A549 (cell line): Measurements from ENCODE around the gene TSPAN18. TPM values are rescaled to one million over a fixed set of nuclear protein-coding genes. Genes with fewer than 3 reads are reported as not detected.

Source experiments
- ATAC-seq, 2 experiments: fragments of 200-7000 bp in 1 of 2; fragments of >200 bp in 1 of 2; cut with Nextera tagmentation in 1 of 2; cut with Tn5 transposase in 1 of 2; 3 replicates each; pipeline versions ENCODE4 v1.8.0 to v1.9.1; 2018 to 2020; ENCODE audit warnings: mild to moderate bottlenecking in 1 of 2, moderate library complexity in 1 of 2
- CTCF ChIA-PET: fragments of 300-600 bp; sonication (Branson Sonifier 250); formaldehyde crosslinking; extraction: SDS; loops from one replicate; lab custom pipeline; 2021; ENCODE audit warnings: antibody characterized with exemption, inconsistent platforms; lab: Yijun Ruan, JAX
- POLR2A ChIA-PET: fragments of 350-600 bp; formaldehyde crosslinking; extraction: SDS; loops from one replicate; lab custom pipeline; 2021; ENCODE audit warnings: antibody characterized with exemption, inconsistent platforms; lab: Yijun Ruan, JAX
- DNase-seq, 2 experiments: peaks; one replicate each; pipeline versions ENCODE4 v3.0.0 to v3.0.0-alpha.2; 2011 to 2016; ENCODE audit warnings: low read depth in 1 of 2, low spot score in 1 of 2
- FAIRE-seq: peaks from 2 replicates; lab custom pipeline; 2011; peaks lifted over from hg19 to GRCh38; lab: Jason Lieb, UNC
- H3K27ac ChIP-seq, 2 experiments: fragments of >200 bp; sonication (Bioruptor Twin); formaldehyde crosslinking; 3 replicates each; pipeline ENCODE4 v1.5.1; 2016 to 2017
- H3K4me1 ChIP-seq: fragments of >200 bp; sonication (Bioruptor Twin); formaldehyde crosslinking; 3 replicates; pipeline ENCODE4 v1.6.1; 2016
- H3K4me2 ChIP-seq: fragments of >200 bp; sonication (Bioruptor Twin); formaldehyde crosslinking; 3 replicates; pipeline ENCODE4 v1.6.1; 2016
- H3K4me3 ChIP-seq: fragments of >200 bp; sonication (Bioruptor Twin); formaldehyde crosslinking; 3 replicates; pipeline ENCODE4 v1.5.1; 2016
- H3K9me3 ChIP-seq: fragments of >200 bp; sonication (Bioruptor Twin); formaldehyde crosslinking; 3 replicates; pipeline ENCODE4 v1.6.1; 2016
- ATOH8 ChIP-seq: fragments of 250-450 bp; sonication (Bioruptor Pico); IDR thresholded peaks from 2 replicates; pipeline ENCODE4 v1.5.0; 2020; ENCODE audit warnings: low read depth, mild to moderate bottlenecking, moderate library complexity
- CBX8 ChIP-seq: fragments of 200-600 bp; sonication (generic); IDR thresholded peaks from 2 replicates; pipeline ENCODE4 v1.6.1; 2016
- CEBPB ChIP-seq, 2 experiments: fragments of >200 bp in 1 of 2; sonication (Bioruptor Twin) in 1 of 2; formaldehyde crosslinking in 1 of 2; IDR thresholded peaks; 2 replicates each; pipeline ENCODE4 v1.6.1; 2012 to 2016
- CHD2 ChIP-seq: fragments of 150-350 bp; IDR thresholded peaks from 2 replicates; pipeline ENCODE4 v1.6.1; 2014; ENCODE audit warnings: low read length; ENCODE audit not compliant: partially characterized antibody
- CHD4 ChIP-seq: fragments of 200-600 bp; sonication (generic); IDR thresholded peaks from 2 replicates; pipeline ENCODE4 v1.6.1; 2016; ENCODE audit warnings: antibody characterized with exemption, mild to moderate bottlenecking, borderline replicate concordance
- E2F6 ChIP-seq: IDR thresholded peaks from 2 replicates; pipeline ENCODE4 v1.6.1; 2012; ENCODE audit warnings: low read depth, borderline replicate concordance
- EP300 ChIP-seq, 2 experiments: fragments of >200 bp; sonication (Bioruptor Twin); formaldehyde crosslinking; IDR thresholded peaks; 2 replicates in 1 of 2; 3 replicates in 1 of 2; pipeline ENCODE4 v1.6.1; 2016 to 2017
- HES2 ChIP-seq: fragments of >200 bp; sonication (Bioruptor Twin); formaldehyde crosslinking; IDR thresholded peaks from 2 replicates; pipeline ENCODE4 v1.6.1; 2016
- HOXA7 ChIP-seq: fragments of 250-450 bp; sonication (Bioruptor Pico); IDR thresholded peaks from 2 replicates; pipeline ENCODE4 v1.5.0; 2020; ENCODE audit warnings: mild to moderate bottlenecking, moderate library complexity
- HOXB13 ChIP-seq: fragments of 250-450 bp; sonication (Bioruptor Pico); IDR thresholded peaks from 2 replicates; pipeline ENCODE4 v1.5.0; 2020; ENCODE audit warnings: low read depth, mild to moderate bottlenecking, moderate library complexity
- HOXB5 ChIP-seq: fragments of 250-450 bp; sonication (Bioruptor Pico); IDR thresholded peaks from 2 replicates; pipeline ENCODE4 v1.5.0; 2020; ENCODE audit warnings: mild to moderate bottlenecking, moderate library complexity
- KDM5A ChIP-seq: fragments of 200-600 bp; sonication (generic); IDR thresholded peaks from 2 replicates; pipeline ENCODE4 v1.6.1; 2016; ENCODE audit warnings: antibody characterized with exemption, mild to moderate bottlenecking
- MAFK ChIP-seq: fragments of 450-650 bp; IDR thresholded peaks from 2 replicates; pipeline ENCODE4 v1.6.1; 2014; ENCODE audit not compliant: partially characterized antibody
- MAZ ChIP-seq: fragments of 150-350 bp; IDR thresholded peaks from 2 replicates; pipeline ENCODE4 v1.6.1; 2014; ENCODE audit warnings: antibody characterized with exemption, low read depth, low read length, borderline replicate concordance
- MYC ChIP-seq: IDR thresholded peaks from 2 replicates; pipeline ENCODE4 v1.6.1; 2012; ENCODE audit warnings: mild to moderate bottlenecking, inconsistent platforms, low read length, improper control_type of control experiment, borderline replicate concordance
- NFE2L2 ChIP-seq: fragments of 150-350 bp; conservative IDR thresholded peaks from 2 replicates; pipeline ENCODE4 v1.6.1; 2014; ENCODE audit warnings: low read length
- PBX3 ChIP-seq: IDR thresholded peaks from 2 replicates; pipeline ENCODE4 v1.6.1; 2012
- RARB ChIP-seq: fragments of 250-450 bp; sonication (Bioruptor Pico); IDR thresholded peaks from 2 replicates; pipeline ENCODE4 v1.8.0; 2021; ENCODE audit warnings: mild to moderate bottlenecking, moderate library complexity
- RCOR1 ChIP-seq: fragments of 150-350 bp; IDR thresholded peaks from 2 replicates; pipeline ENCODE4 v1.6.1; 2014; ENCODE audit warnings: antibody characterized with exemption, low read length, low read depth
- TFCP2L1 ChIP-seq: fragments of 250-450 bp; sonication (Bioruptor Pico); IDR thresholded peaks from 2 replicates; pipeline ENCODE4 v1.5.0; 2021; ENCODE audit warnings: mild to moderate bottlenecking
- TP53 ChIP-seq: fragments of 250-450 bp; sonication (Bioruptor Pico); IDR thresholded peaks from 2 replicates; pipeline ENCODE4 v1.5.0; 2021; ENCODE audit warnings: mild to moderate bottlenecking, moderate library complexity
- ZFP36 ChIP-seq: fragments of 450-650 bp; IDR thresholded peaks from 2 replicates; pipeline ENCODE4 v1.6.1; 2014; ENCODE audit warnings: borderline replicate concordance; ENCODE audit not compliant: partially characterized antibody
- WGBS: methylation state at CpG from one replicate; pipeline ENCODE4 v1.1.6; 2017; ENCODE audit errors: missing lambda C conversion rate; 5-methylcytosine and 5-hydroxymethylcytosine counted together
- polyA plus RNA-seq, 4 experiments: library from polyadenylated mRNA; depleted of rRNA in 3 of 4; stranded (reverse); fragments of >200 nt; fragmentation: RNase III in 1 of 4; extraction: RNeasy Plus Mini Kit Qiagen cat#74134 plus additional on column Dnase treatment in 1 of 4; gene quantifications; 2 replicates in 3 of 4; 3 replicates in 1 of 4; pipeline ENCODE4 v1.2.3, GENCODE V29; 2011 to 2017
- TF ChIP-seq, protein P1 (sequence below): fragments of 200-600 bp; sonication (generic); IDR thresholded peaks from 2 replicates; pipeline ENCODE4 v1.6.1; 2016; ENCODE audit warnings: antibody characterized with exemption, mild to moderate bottlenecking, moderate library complexity
- TF ChIP-seq, protein P2 (sequence below): fragments of 150-350 bp; IDR thresholded peaks from 2 replicates; pipeline ENCODE4 v1.6.1; 2014; ENCODE audit warnings: low read depth, mild to moderate bottlenecking, low read length

The TSPAN18 gene
- polyA plus RNA-seq, 2 of the 4 experiments (the other 2 are of a cell fraction): 0.81 to 4.5 TPM

DNA sequence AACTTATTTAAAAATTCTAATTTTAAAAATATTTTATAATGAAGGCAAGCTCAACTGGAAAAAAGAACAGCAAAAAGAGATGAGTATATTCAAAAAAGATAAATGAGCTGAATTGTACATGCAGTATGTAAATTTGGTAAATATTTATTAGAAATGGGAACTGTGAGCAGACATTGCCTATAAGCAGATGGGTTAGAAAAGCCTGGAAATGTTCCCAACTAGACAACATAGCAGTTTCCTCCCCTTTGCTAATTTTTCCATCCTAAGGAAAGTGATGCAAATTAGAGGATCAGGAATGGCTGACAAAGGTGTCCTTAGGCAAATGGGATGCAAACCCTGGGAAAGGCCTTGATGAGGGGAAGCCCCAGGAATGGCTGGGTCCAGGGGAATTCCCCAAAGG lies 186.7 kb downstream of the TSPAN18 start:
- no peaks in the 10 kb centered on the region for H3K4me1 ChIP-seq
- H3K4me2 ChIP-seq: no peak overlapping the region
- no peak for DNase-seq
- no peaks in the 10 kb centered on the region for H3K9me3 ChIP-seq
- ChIA-PET POLR2A (no interaction called here), CTCF (interaction anchor here (0.7 to 16.4 kb wide), 6 partner anchors 9 to 357 kb away, joined by 3 to 400 read pairs (median 18); no protein-coding TSS in a partner anchor)
- no peak overlapping the region for H3K4me3 ChIP-seq
- no peak overlapping the region for H3K27ac ChIP-seq
- TF ChIP-seq CHD4: no peak
- no peak for FAIRE-seq
- ATAC-seq: no peak

DNA sequence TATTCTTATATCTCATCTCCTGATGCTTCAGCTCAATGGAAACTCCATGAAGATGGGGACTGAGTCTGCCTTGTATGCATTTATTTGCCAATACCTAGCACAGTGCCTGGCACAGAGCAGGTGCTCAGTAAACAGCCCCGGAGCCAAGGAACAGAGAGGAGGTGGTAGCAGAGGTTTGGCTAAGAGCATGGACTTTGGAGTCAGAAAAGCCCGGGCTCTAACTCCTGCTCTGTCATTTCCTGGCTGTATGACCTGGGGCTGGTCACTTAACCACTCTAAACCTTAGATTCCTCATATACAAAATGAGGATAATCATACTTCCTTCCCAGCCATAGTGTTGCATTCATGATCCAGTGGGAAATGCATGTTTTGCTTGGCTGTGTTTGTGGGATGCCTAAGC lies 187.3 kb downstream of the TSPAN18 start:
- Histone ChIP-seq H3K4me2 (no peak overlapping the region), H3K4me3 (no peak overlapping the region), H3K4me1 (no peaks in the 10 kb centered on the region), H3K27ac (no peak overlapping the region), H3K9me3 (no peaks in the 10 kb centered on the region)
- ChIA-PET CTCF (interaction anchor here (1.2 to 16.4 kb wide), 7 partner anchors 12 to 358 kb away, joined by 3 to 400 read pairs (median 5); no protein-coding TSS in a partner anchor), POLR2A (no interaction called here)
- 5% methylated on average over 2 of the region's 2 CpGs for WGBS
- TF ChIP-seq MAZ: no peak
- TF ChIP-seq, protein P1, sequence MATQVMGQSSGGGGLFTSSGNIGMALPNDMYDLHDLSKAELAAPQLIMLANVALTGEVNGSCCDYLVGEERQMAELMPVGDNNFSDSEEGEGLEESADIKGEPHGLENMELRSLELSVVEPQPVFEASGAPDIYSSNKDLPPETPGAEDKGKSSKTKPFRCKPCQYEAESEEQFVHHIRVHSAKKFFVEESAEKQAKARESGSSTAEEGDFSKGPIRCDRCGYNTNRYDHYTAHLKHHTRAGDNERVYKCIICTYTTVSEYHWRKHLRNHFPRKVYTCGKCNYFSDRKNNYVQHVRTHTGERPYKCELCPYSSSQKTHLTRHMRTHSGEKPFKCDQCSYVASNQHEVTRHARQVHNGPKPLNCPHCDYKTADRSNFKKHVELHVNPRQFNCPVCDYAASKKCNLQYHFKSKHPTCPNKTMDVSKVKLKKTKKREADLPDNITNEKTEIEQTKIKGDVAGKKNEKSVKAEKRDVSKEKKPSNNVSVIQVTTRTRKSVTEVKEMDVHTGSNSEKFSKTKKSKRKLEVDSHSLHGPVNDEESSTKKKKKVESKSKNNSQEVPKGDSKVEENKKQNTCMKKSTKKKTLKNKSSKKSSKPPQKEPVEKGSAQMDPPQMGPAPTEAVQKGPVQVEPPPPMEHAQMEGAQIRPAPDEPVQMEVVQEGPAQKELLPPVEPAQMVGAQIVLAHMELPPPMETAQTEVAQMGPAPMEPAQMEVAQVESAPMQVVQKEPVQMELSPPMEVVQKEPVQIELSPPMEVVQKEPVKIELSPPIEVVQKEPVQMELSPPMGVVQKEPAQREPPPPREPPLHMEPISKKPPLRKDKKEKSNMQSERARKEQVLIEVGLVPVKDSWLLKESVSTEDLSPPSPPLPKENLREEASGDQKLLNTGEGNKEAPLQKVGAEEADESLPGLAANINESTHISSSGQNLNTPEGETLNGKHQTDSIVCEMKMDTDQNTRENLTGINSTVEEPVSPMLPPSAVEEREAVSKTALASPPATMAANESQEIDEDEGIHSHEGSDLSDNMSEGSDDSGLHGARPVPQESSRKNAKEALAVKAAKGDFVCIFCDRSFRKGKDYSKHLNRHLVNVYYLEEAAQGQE: no peak
- TF ChIP-seq PBX3: no peak
- no peak for TF ChIP-seq NFE2L2
- no peak for TF ChIP-seq HOXB5 (CRISPR knock-in tag)
- no peak for TF ChIP-seq CHD2
- TF ChIP-seq ZFP36: no peak
- no peak for TF ChIP-seq HOXA7 (CRISPR knock-in tag)
- TF ChIP-seq TFCP2L1 (CRISPR knock-in tag): no peak
- FAIRE-seq (no peak), DNase-seq (no peak), ATAC-seq (no peak)

- Histone ChIP-seq H3K9me3 (no peaks in the 10 kb centered on the region), H3K27ac (no peak overlapping the region)
- CTCF ChIA-PET: interaction anchor here (0.7 to 16.4 kb wide), 7 partner anchors 14 to 292 kb away, joined by 3 to 400 read pairs (median 5); no protein-coding TSS in a partner anchor
- DNase-seq: no peak
- FAIRE-seq: no peak
- TF ChIP-seq, protein P2, sequence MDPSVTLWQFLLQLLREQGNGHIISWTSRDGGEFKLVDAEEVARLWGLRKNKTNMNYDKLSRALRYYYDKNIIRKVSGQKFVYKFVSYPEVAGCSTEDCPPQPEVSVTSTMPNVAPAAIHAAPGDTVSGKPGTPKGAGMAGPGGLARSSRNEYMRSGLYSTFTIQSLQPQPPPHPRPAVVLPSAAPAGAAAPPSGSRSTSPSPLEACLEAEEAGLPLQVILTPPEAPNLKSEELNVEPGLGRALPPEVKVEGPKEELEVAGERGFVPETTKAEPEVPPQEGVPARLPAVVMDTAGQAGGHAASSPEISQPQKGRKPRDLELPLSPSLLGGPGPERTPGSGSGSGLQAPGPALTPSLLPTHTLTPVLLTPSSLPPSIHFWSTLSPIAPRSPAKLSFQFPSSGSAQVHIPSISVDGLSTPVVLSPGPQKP: no peak
- no peak for TF ChIP-seq HOXA7 (CRISPR knock-in tag)
- no peak for TF ChIP-seq MAFK
- no peak for TF ChIP-seq MYC
- no peak for TF ChIP-seq CEBPB (IDR thresholded peaks at IDR 0.05)
- no peak for TF ChIP-seq HES2
- no peak for TF ChIP-seq CBX8
- no peak for TF ChIP-seq TP53 (CRISPR knock-in tag)
- no peak for TF ChIP-seq ATOH8 (CRISPR knock-in tag)
- TF ChIP-seq E2F6: no peak
- TF ChIP-seq HOXB13 (CRISPR knock-in tag): no peak
- no peak for TF ChIP-seq RARB (CRISPR knock-in tag)
- TF ChIP-seq TFCP2L1 (CRISPR knock-in tag): no peak
- TF ChIP-seq RCOR1: no peak
- TF ChIP-seq NFE2L2: no peak
- TF ChIP-seq EP300 (IDR thresholded peaks at IDR 0.05): no peak
- TF ChIP-seq KDM5A: no peak
- TF ChIP-seq, all 56 proteins: peak for 0
- no peak for ATAC-seq
- H3K4me2 ChIP-seq: no peak overlapping the region
- no peaks in the 10 kb centered on the region for H3K4me1 ChIP-seq
- H3K4me3 ChIP-seq: no peak overlapping the region
- POLR2A ChIA-PET: no interaction called here
- 73% methylated on average over 6 of the region's 10 CpGs for WGBS
Observed at GRCh38 chr11:44915004-44915403, 188.2 kb downstream of the TSPAN18 start.
